MCF 10A (cell line): ENCODE results near the gene SYNCRIP. TPM values are rescaled to one million over a fixed set of nuclear protein-coding genes. Genes with fewer than 3 reads are reported as not detected.

Experiments used
- BruUV-seq: library from RNA; stranded (reverse); fragments of 400-500 nt; replicated peaks from 2 replicates; lab custom pipeline; 2021; lab: Mats Ljungman, UMichigan
- CTCF ChIA-PET: fragments of 300-600 bp; sonication (Branson Sonifier 250); formaldehyde crosslinking; extraction: SDS; loops from one replicate; lab custom pipeline; 2021; ENCODE audit warnings: antibody characterized with exemption, inconsistent platforms; lab: Yijun Ruan, JAX
- POLR2A ChIA-PET: fragments of 300-600, 350-650 bp; sonication (Branson Sonifier 250); formaldehyde crosslinking; extraction: SDS; loops from one replicate; lab custom pipeline; 2020; ENCODE audit warnings: antibody characterized with exemption, inconsistent platforms; lab: Yijun Ruan, JAX
- DNase-seq: peaks from one replicate; pipeline ENCODE4 v3.0.0-alpha.2; 2018; ENCODE audit not compliant: unreplicated experiment
- H3K27ac Mint-ChIP-seq: one replicate; pipeline ENCODE4 v1.8.0; 2022; ENCODE audit warnings: mild to moderate bottlenecking, low read depth, mixed read lengths; ENCODE audit not compliant: unreplicated experiment
- H3K27me3 Mint-ChIP-seq: one replicate; pipeline ENCODE4 v1.8.0; 2022; ENCODE audit warnings: mixed read lengths; ENCODE audit not compliant: insufficient read depth, unreplicated experiment
- H3K36me3 Mint-ChIP-seq: one replicate; pipeline ENCODE4 v1.8.0; 2022; ENCODE audit warnings: mild to moderate bottlenecking, moderate library complexity, mixed read lengths; ENCODE audit not compliant: insufficient read depth, unreplicated experiment
- H3K4me1 Mint-ChIP-seq: one replicate; pipeline ENCODE4 v1.8.0; 2022; ENCODE audit warnings: mixed read lengths; ENCODE audit not compliant: insufficient read depth, unreplicated experiment
- H3K4me3 Mint-ChIP-seq: one replicate; pipeline ENCODE4 v1.8.0; 2022; ENCODE audit warnings: mild to moderate bottlenecking, moderate library complexity, mixed read lengths; ENCODE audit not compliant: unreplicated experiment
- H3K9me3 Mint-ChIP-seq: one replicate; pipeline ENCODE4 v1.8.0; 2022; ENCODE audit warnings: mixed read lengths; ENCODE audit not compliant: unreplicated experiment
- intact Hi-C: fragments of 100-400 bp; cut with micrococcal nuclease; formaldehyde crosslinking; loops from 2 replicates; pipeline ENCODE4 v1.14.1; 2022
- total RNA-seq: library from RNA; stranded (reverse); gene quantifications from 2 replicates; pipeline ENCODE4 v1.2.3, GENCODE V29; 2022
- TF ChIP-seq, protein P1 (sequence below): fragments of 200-600 bp; IDR thresholded peaks from one replicate; pipeline ENCODE4 v1.8.0; 2022; ENCODE audit warnings: antibody characterized with exemption, mild to moderate bottlenecking; ENCODE audit not compliant: unreplicated experiment

Gene SYNCRIP
- total RNA-seq, 1 experiment from 2014 or later, result 161 TPM

DNA sequence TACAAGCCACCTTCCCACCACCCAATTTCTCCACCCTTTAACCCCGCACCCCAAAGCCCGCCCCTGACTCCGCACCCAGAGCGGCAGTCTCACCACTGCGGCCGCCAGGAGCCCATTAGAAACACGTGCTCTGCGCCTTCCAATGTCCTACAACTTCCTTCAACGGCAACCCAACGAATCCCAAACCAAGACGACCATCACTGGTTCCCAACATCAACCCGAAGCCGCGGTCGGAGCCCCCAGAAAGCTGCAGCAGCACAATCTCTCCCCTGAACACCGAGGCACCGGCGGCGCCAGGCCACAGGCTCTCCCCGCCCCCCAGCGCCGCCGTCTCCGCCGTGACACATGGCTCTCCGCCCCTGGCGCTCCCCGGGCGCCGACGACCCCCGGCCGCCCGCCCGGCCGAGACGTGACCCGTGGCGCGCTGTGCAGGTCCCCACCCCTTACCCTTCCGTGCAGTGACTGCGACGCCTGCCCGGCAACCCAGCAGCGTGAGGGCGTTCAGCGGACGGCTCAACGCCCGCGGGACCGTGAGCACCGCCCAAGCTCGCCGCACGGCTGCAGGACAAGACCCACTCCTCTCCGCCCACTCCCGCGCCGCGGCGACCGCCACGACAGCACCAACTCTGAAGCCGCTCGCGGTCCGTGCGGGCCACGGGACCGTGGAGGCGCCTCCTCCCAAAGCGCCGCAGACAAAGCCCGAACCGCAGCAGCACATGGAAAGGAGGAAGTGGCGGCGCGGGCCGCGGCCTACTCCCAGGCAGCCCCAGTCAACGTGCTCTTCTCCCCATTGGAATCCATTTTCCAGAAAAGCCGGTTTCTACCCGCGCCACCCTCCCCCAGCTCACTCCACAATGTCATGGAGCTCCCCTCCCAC, 551 bp downstream of the SYNCRIP start:
- POLR2A ChIA-PET, result interaction anchor here (0.5 to 10.2 kb wide), 18 partner anchors 10 to 654 kb away, joined by 3 to 889 read pairs (median 4); partner anchors contain the start of genes NT5E and SNX14
- peak; percentile 62 for DNase-seq
- H3K36me3 Mint-ChIP-seq, result peaks cover 51% of the 10 kb centered on the region

DNA sequence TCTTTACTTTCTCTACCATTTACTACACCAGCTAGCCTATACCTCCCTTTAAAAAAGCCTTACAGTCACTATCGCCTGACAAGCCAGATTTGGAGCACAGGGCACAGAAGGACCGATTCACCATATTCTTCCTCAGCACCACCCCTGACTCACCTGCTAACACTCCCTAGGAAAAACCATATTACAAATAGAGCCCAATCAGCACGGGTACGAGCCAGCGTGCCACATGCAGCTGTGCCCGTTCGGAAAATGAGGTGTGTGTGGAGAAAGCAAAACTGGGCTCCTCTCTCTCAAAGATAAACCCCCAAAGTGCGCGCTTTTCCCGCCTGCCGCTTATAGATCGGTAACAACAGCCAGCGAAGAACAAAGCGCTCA, 1.2 kb downstream of the SYNCRIP start:
- ChIA-PET CTCF (interaction anchor here (9.4 kb wide), 1 partner anchor 35 kb away, joined by 69 read pairs; no protein-coding TSS in a partner anchor), POLR2A (interaction anchor here (0.8 to 10.2 kb wide), 5 partner anchors 11 to 46 kb away, joined by 3 to 889 read pairs (median 16); partner anchors contain the start of gene SNX14)
- Mint-ChIP-seq H3K27ac (peak overlapping the region; percentile 99), H3K36me3 (peaks cover 58% of the 10 kb centered on the region), H3K27me3 (no peaks in the 10 kb centered on the region), H3K4me3 (peak overlapping the region; percentile 87), H3K9me3 (no peaks in the 10 kb centered on the region), H3K4me1 (peaks cover 44% of the 10 kb centered on the region)
- intact Hi-C loops, result loop anchor here (5.0 kb wide), 1 partner anchor 49 kb away; the partner anchor contains the start of gene SNX14
- TF ChIP-seq, protein P1, sequence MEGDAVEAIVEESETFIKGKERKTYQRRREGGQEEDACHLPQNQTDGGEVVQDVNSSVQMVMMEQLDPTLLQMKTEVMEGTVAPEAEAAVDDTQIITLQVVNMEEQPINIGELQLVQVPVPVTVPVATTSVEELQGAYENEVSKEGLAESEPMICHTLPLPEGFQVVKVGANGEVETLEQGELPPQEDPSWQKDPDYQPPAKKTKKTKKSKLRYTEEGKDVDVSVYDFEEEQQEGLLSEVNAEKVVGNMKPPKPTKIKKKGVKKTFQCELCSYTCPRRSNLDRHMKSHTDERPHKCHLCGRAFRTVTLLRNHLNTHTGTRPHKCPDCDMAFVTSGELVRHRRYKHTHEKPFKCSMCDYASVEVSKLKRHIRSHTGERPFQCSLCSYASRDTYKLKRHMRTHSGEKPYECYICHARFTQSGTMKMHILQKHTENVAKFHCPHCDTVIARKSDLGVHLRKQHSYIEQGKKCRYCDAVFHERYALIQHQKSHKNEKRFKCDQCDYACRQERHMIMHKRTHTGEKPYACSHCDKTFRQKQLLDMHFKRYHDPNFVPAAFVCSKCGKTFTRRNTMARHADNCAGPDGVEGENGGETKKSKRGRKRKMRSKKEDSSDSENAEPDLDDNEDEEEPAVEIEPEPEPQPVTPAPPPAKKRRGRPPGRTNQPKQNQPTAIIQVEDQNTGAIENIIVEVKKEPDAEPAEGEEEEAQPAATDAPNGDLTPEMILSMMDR, result no peak
- no TSS peak for BruUV-seq
- DNase-seq, result peak; percentile 29

More for the DNA sequence above, 551 bp downstream of the SYNCRIP start:
- CTCF ChIA-PET, result interaction anchor here (0.6 to 9.4 kb wide), 2 partner anchors 35 to 214 kb away, joined by 3 to 69 read pairs; no protein-coding TSS in a partner anchor
- intact Hi-C loops, result loop anchor here (5.0 kb wide), 1 partner anchor 50 kb away; the partner anchor contains the start of gene SNX14
- BruUV-seq, result no TSS peak
- H3K27me3 Mint-ChIP-seq, result no peaks in the 10 kb centered on the region
- H3K27ac Mint-ChIP-seq, result peak overlapping the region; percentile 99
- H3K9me3 Mint-ChIP-seq, result no peaks in the 10 kb centered on the region
- H3K4me3 Mint-ChIP-seq, result peak overlapping the region; percentile 87
- TF ChIP-seq, protein P1, result no peak
- H3K4me1 Mint-ChIP-seq, result peaks cover 44% of the 10 kb centered on the region

DNA sequence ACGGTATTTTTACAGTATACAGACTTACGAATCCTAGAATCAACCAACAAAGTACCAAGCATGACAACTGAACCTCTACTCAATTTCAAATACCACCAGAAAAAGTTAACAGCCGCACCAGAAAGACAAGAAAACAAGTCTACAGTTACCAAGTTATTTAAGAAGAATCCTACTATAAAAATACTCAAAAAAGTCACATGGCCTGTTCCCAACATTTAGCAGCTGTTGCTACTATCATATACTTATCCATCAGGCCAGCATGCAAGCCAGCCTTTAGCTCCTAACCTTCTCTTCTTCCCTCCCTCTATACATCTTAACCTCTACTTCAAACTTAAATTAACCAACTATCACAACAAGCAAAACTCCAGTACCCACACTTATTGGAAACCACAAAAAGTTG, 1.9 kb downstream of the SYNCRIP start:
- Mint-ChIP-seq H3K9me3 (no peaks in the 10 kb centered on the region), H3K27me3 (no peaks in the 10 kb centered on the region), H3K36me3 (peaks cover 64% of the 10 kb centered on the region), H3K4me1 (peaks cover 44% of the 10 kb centered on the region), H3K27ac (peak overlapping the region; percentile 99), H3K4me3 (peak overlapping the region; percentile 87)
- ChIA-PET CTCF (interaction anchor here (0.6 to 9.4 kb wide), 2 partner anchors 36 to 80 kb away, joined by 3 to 69 read pairs; no protein-coding TSS in a partner anchor), POLR2A (interaction anchor here (0.8 to 10.2 kb wide), 5 partner anchors 10 to 46 kb away, joined by 3 to 889 read pairs (median 16); partner anchors contain the start of gene SNX14)
- no TSS peak for BruUV-seq
- intact Hi-C loops, result loop anchor here (5.0 kb wide), 1 partner anchor 49 kb away; the partner anchor contains the start of gene SNX14
- TF ChIP-seq, protein P1, result no peak
- no peak for DNase-seq
